B cell (primary cell): ENCODE results near the gene CABLES1.

Experiments used
- CTCF ChIP-seq: fragments of 200-600 bp; IDR thresholded peaks from one replicate; pipeline ENCODE4 v1.8.0; 2022; ENCODE audit warnings: antibody characterized with exemption, mild to moderate bottlenecking
- EZH2 ChIP-seq: IDR thresholded peaks from 2 replicates; pipeline ENCODE4 v1.6.1; 2012; ENCODE audit warnings: borderline replicate concordance, low read depth, mild to moderate bottlenecking, moderate library complexity, low read length; ENCODE audit not compliant: insufficient read depth, poor library complexity, severe bottlenecking

GRCh38 chr18:23189768-23190661 lies 54.7 kb downstream of the CABLES1 start:
- TF ChIP-seq CTCF (no peak), EZH2 (no peak)
